SU-DHL-6 (cell line): ENCODE measurements around the gene HAT1.

Experiments
- H2AFZ ChIP-seq: fragments of 200-600 bp; sonication (generic); 2 replicates; pipeline ENCODE4 v1.6.1; 2014; ENCODE audit warnings: low read depth, mild to moderate bottlenecking, moderate library complexity, mixed read lengths, antibody characterized with exemption, low read length; ENCODE audit not compliant: severe bottlenecking
- H3F3A ChIP-seq: fragments of 200-600 bp; shearing (Covaris generic); 2 replicates; pipeline ENCODE4 v1.6.0; 2016; ENCODE audit warnings: antibody characterized with exemption, mild to moderate bottlenecking; ENCODE audit not compliant: insufficient read depth
- H3K27ac ChIP-seq: fragments of 200-600 bp; sonication (generic); 2 replicates; pipeline ENCODE4 v1.5.1; 2016; ENCODE audit warnings: low read depth, mild to moderate bottlenecking, low read length, moderate library complexity, mixed read lengths
- H3K27me3 ChIP-seq: fragments of 200-600 bp; sonication (generic), shearing (Covaris generic); 2 replicates; pipeline ENCODE4 v1.6.0; 2014; ENCODE audit warnings: mild to moderate bottlenecking, low read length
- H3K36me3 ChIP-seq: fragments of 200-600 bp; sonication (generic); 2 replicates; pipeline ENCODE4 v1.6.1; 2014; ENCODE audit warnings: mild to moderate bottlenecking, low read length, mixed read lengths
- H3K4me2 ChIP-seq: fragments of 300-600, 200-600 bp; shearing (Covaris generic), sonication (generic); 2 replicates; pipeline ENCODE4 v1.6.0; 2014; ENCODE audit warnings: low read length, low read depth, mild to moderate bottlenecking; ENCODE audit not compliant: poor library complexity, severe bottlenecking
- H3K4me3 ChIP-seq: fragments of 200-600 bp; sonication (generic); 2 replicates; pipeline ENCODE4 v1.5.1; 2014; ENCODE audit warnings: antibody characterized with exemption, low read length, mild to moderate bottlenecking, mixed read lengths; ENCODE audit not compliant: insufficient read depth, poor library complexity, severe bottlenecking
- H3K79me2 ChIP-seq: fragments of 200-600 bp; sonication (generic); 2 replicates; pipeline ENCODE4 v1.6.1; 2014; ENCODE audit warnings: mild to moderate bottlenecking, low read length, moderate library complexity; ENCODE audit not compliant: insufficient read depth
- H3K9ac ChIP-seq: fragments of 200-600 bp; sonication (generic); 2 replicates; pipeline ENCODE4 v1.7.0; 2014; ENCODE audit warnings: mild to moderate bottlenecking, low read length
- H3K9me2 ChIP-seq: fragments of 200-600 bp; sonication (generic); replicated peaks from 2 replicates; pipeline ENCODE4 v1.6.1; 2014; ENCODE audit warnings: low read length; ENCODE audit not compliant: insufficient read depth
- H3K9me3 ChIP-seq: fragments of 200-600 bp; sonication (generic); 2 replicates; pipeline ENCODE4 v1.6.1; 2014; ENCODE audit warnings: low read length, mixed read lengths; ENCODE audit not compliant: insufficient read depth
- H4K20me1 ChIP-seq: fragments of 200-600 bp; sonication (generic); 2 replicates; pipeline ENCODE4 v1.6.1; 2014; ENCODE audit warnings: low read depth, mild to moderate bottlenecking, antibody characterized with exemption, low read length, moderate library complexity, mixed read lengths
- CTCF ChIP-seq: fragments of 200-600 bp; sonication (generic); IDR thresholded peaks from one replicate; pipeline ENCODE4 v1.5.1; 2017; ENCODE audit warnings: antibody characterized with exemption, mild to moderate bottlenecking, low read length, moderate library complexity; ENCODE audit not compliant: insufficient read depth, poor library complexity, severe bottlenecking
- EZH2phosphoT487 ChIP-seq: fragments of 200-600 bp; sonication (generic), shearing (Covaris generic); conservative IDR thresholded peaks from 2 replicates; pipeline ENCODE4 v1.6.1; 2018; ENCODE audit warnings: mild to moderate bottlenecking, antibody characterized with exemption, low read length, moderate library complexity, mixed read lengths

The HAT1 gene

GRCh38 chr2:171939743-171940071 is 17.4 kb downstream of the HAT1 start:
- TF ChIP-seq CTCF: no peak
- TF ChIP-seq EZH2phosphoT487: no peak
- H3K27me3 ChIP-seq: no peaks in the 10 kb centered on the region
- no peak overlapping the region for H3K4me2 ChIP-seq
- peaks cover 92% of the 10 kb centered on the region for H3K79me2 ChIP-seq
- no peaks in the 10 kb centered on the region for H3K9me2 ChIP-seq
- no peaks in the 10 kb centered on the region for H3K9me3 ChIP-seq
- no peak overlapping the region for H3K9ac ChIP-seq
- H4K20me1 ChIP-seq: peaks cover 16% of the 10 kb centered on the region; the same call in 1 of the 2 replicates
- H3K4me3 ChIP-seq: no peak overlapping the region
- 0 out of 2 replicates have a peak, but pooled peaks cover 4% of the 10 kb centered on the region for H3F3A ChIP-seq
- no peak overlapping the region for H2AFZ ChIP-seq
- no peak overlapping the region for H3K27ac ChIP-seq
- no peaks in the 10 kb centered on the region for H3K36me3 ChIP-seq

GRCh38 chr2:171941316-171941699 is 19.0 kb downstream of the HAT1 start:
- peaks cover 92% of the 10 kb centered on the region for H3K79me2 ChIP-seq
- no peak overlapping the region for H3K9ac ChIP-seq
- H2AFZ ChIP-seq: no peak overlapping the region
- H3K36me3 ChIP-seq: no peaks in the 10 kb centered on the region
- 0 out of 2 replicates have a peak, but pooled peaks cover 4% of the 10 kb centered on the region for H3F3A ChIP-seq
- H3K9me2 ChIP-seq: no peaks in the 10 kb centered on the region
- no peaks in the 10 kb centered on the region for H3K9me3 ChIP-seq
- H3K27me3 ChIP-seq: no peaks in the 10 kb centered on the region
- TF ChIP-seq EZH2phosphoT487 (no peak), CTCF (no peak)
- H3K27ac ChIP-seq: no peak overlapping the region
- no peak overlapping the region for H3K4me2 ChIP-seq
- no peak overlapping the region for H3K4me3 ChIP-seq
- peaks cover 20% of the 10 kb centered on the region; the same call in 1 of the 2 replicates for H4K20me1 ChIP-seq

DNA sequence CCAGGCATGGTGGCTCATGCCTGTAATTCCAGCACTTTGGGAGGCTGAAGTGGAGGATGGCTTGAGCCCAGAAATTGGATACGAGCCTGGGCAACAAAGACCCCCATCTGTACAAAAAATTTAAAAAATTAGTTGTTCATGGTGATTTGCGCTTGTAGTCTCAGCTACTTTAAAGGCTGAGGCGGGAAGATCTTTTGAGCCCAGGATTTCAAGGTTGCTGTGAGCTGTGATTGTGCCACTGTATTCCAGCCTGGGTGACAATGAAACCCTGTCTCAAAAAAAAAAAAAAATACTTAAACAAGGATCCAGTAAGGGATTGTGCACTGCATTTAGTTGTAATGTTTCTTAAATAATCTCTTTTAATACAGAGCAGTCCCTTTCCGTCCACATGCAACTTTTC is 21.6 kb downstream of the HAT1 start:
- peaks cover 69% of the 10 kb centered on the region for H3K79me2 ChIP-seq

More for the DNA sequence above, 21.6 kb downstream of the HAT1 start:
- 0 out of 2 replicates have a peak, but pooled peaks cover 4% of the 10 kb centered on the region for H3F3A ChIP-seq
- H3K4me3 ChIP-seq: no peak overlapping the region
- H3K4me2 ChIP-seq: no peak overlapping the region
- no peak overlapping the region for H3K9ac ChIP-seq
- no peak overlapping the region for H3K27ac ChIP-seq
- TF ChIP-seq EZH2phosphoT487 (no peak), CTCF (no peak)
- no peaks in the 10 kb centered on the region for H3K27me3 ChIP-seq
- no peaks in the 10 kb centered on the region for H3K9me2 ChIP-seq
- no peaks in the 10 kb centered on the region for H3K9me3 ChIP-seq
- no peak overlapping the region for H2AFZ ChIP-seq
- H4K20me1 ChIP-seq: peaks cover 17% of the 10 kb centered on the region; the same call in 1 of the 2 replicates
- H3K36me3 ChIP-seq: no peaks in the 10 kb centered on the region
